K562 (cell line): ENCODE data around the gene UPK2. TPM values are rescaled to one million over a fixed set of nuclear protein-coding genes. Genes with fewer than 3 reads are reported as not detected.

Experiments
- ARHGAP35 ChIP-seq: fragments of 450-650 bp; IDR thresholded peaks from 2 replicates; pipeline ENCODE4 v1.6.1; 2018; ENCODE audit not compliant: partially characterized antibody
- ESRRB ChIP-seq: fragments of 250-450 bp; sonication (Bioruptor Pico); IDR thresholded peaks from 2 replicates; pipeline ENCODE4 v1.5.0; 2020; ENCODE audit warnings: mild to moderate bottlenecking, moderate library complexity, borderline replicate concordance
- ILK ChIP-seq: fragments of 450-650 bp; IDR thresholded peaks from 2 replicates; pipeline ENCODE4 v1.6.1; 2016; ENCODE audit warnings: missing genetic modification characterization, low read depth, mild to moderate bottlenecking, missing compliant biosample characterization, moderate library complexity, borderline replicate concordance
- KLF16 ChIP-seq: IDR thresholded peaks from 2 replicates; pipeline ENCODE4 v1.6.1; 2016; ENCODE audit warnings: antibody characterized with exemption
- NEUROD1 ChIP-seq: fragments of 150-350 bp; IDR thresholded peaks from 2 replicates; pipeline ENCODE4 v1.6.1; 2014; ENCODE audit warnings: borderline replicate concordance, low read length, low read depth; ENCODE audit not compliant: partially characterized antibody
- PRDM10 ChIP-seq: fragments of 450-650 bp; IDR thresholded peaks from 2 replicates; pipeline ENCODE4 v1.6.1; 2018; ENCODE audit not compliant: partially characterized antibody
- RREB1 ChIP-seq: fragments of 250-450 bp; sonication (Bioruptor Pico); IDR thresholded peaks from 2 replicates; pipeline ENCODE4 v1.4.0; 2020
- STAT6 ChIP-seq: sonication (generic); formaldehyde crosslinking; IDR thresholded peaks from 2 replicates; pipeline ENCODE4 v1.8.1; 2023; ENCODE audit warnings: mild to moderate bottlenecking, missing genetic modification reagents
- THRB ChIP-seq: fragments of 450-650 bp; formaldehyde crosslinking; conservative IDR thresholded peaks from 2 replicates; pipeline ENCODE4 v1.4.0; 2022; ENCODE audit warnings: mild to moderate bottlenecking, missing genetic modification characterization
- ZNF146 ChIP-seq: IDR thresholded peaks from one replicate; pipeline ENCODE4 v1.6.1; 2018; ENCODE audit warnings: missing compliant biosample characterization; ENCODE audit not compliant: unreplicated experiment
- ZNF184 ChIP-seq: sonication (generic); formaldehyde crosslinking; IDR thresholded peaks from 2 replicates; pipeline ENCODE4 v1.5.0; 2020; ENCODE audit warnings: missing genetic modification reagents
- ZNF75A ChIP-seq: fragments of 450-650 bp; formaldehyde crosslinking; IDR thresholded peaks from 2 replicates; pipeline ENCODE4 v1.4.0; 2020; ENCODE audit warnings: mild to moderate bottlenecking
- ZSCAN32 ChIP-seq: fragments of 450-650 bp; formaldehyde crosslinking; IDR thresholded peaks from 2 replicates; pipeline ENCODE4 v1.4.0; 2020; ENCODE audit warnings: mild to moderate bottlenecking, moderate library complexity
- polyA plus RNA-seq, 8 experiments: library from polyadenylated mRNA; depleted of rRNA in 4 of 8; stranded (reverse) in 5 of 8; unstranded in 3 of 8; fragments of >200 nt; fragmentation: Nextera tagmentation in 2 of 8; fragmentation: Illumina TruSeq in 1 of 8; extraction: Ambion mirVana in 2 of 8; extraction: Trizol in 1 of 8; gene quantifications; 2 replicates each; pipeline versions ENCODE4 v1.2.1 to v1.2.3, GENCODE V29; 2011 to 2014; ENCODE audit warnings: inconsistent platforms in 1 of 8, missing spikeins in 1 of 8
- total RNA-seq, 7 experiments: library from RNA; depleted of rRNA in 6 of 7; stranded (reverse); fragments of >200 nt in 6 of 7; fragmentation: Illumina TruSeq in 2 of 7; extraction: Trizol in 2 of 7; gene quantifications; 2 replicates each; pipeline versions ENCODE4 v1.2.1 to v1.2.3, GENCODE V29; 2011 to 2021; ENCODE audit warnings: low replicate concordance in 1 of 7

UPK2 gene
- total and polyA plus RNA-seq, 9 of the 15 experiments (the other 6 are each of a cell fraction or from before 2014, with no cell fraction given): not detected

GRCh38 chr11:118956094-118956846, at the start of gene UPK2 (continued):
- TF ChIP-seq STAT6 (CRISPR knock-in tag): no peak
- TF ChIP-seq ZNF146 (CRISPR knock-in tag): no peak
- TF ChIP-seq RREB1 (CRISPR knock-in tag): no peak
- TF ChIP-seq ZNF75A: no peak
- peak; percentile 25 for TF ChIP-seq PRDM10
- TF ChIP-seq ARHGAP35: no peak
- TF ChIP-seq ESRRB: no peak
- no peak for TF ChIP-seq ZSCAN32 (CRISPR knock-in tag)
- TF ChIP-seq ILK: no peak
- TF ChIP-seq ZNF184: no peak
- no peak for TF ChIP-seq THRB (CRISPR knock-in tag)
- 0 out of 2 replicates have a peak, but pooled peaks have one; percentile 44 for TF ChIP-seq KLF16
- TF ChIP-seq NEUROD1: no peak
